Activated CD4-positive, alpha-beta T cell treated with anti-CD3 and anti-CD28 coated beads for 4 hours (primary cell): Measurements from ENCODE around the gene EP300.
"Not testable (repeated sequence)": the region's sequence is repeated elsewhere in the genome, so short reads cannot be mapped to it uniquely, and the experiment has no call there.

Source experiments
- DNase-seq, 2 donors: peaks; one replicate each; pipeline ENCODE4 v3.0.0-alpha.2; 2020

The EP300 gene

GRCh38 chr22:41092023-41092817 is at the start of gene EP300:
TSS of gene EP300 (plus strand) at chr22:41092592. CDS start at chr22:41093005, 413 bp downstream.
- peak; percentile 87 to 88 for DNase-seq

GRCh38 chr22:41043722-41044121 is 48.7 kb upstream of the EP300 start:
- DNase-seq, result no peak

- not testable (repeated sequence) for DNase-seq
Measured at GRCh38 chr22:41045575-41045974, 46.8 kb upstream of the EP300 start.

- DNase-seq, result no peak
Measured at GRCh38 chr22:41047801-41048211, 44.6 kb upstream of the EP300 start.

GRCh38 chr22:41048345-41048744 is 44.0 kb upstream of the EP300 start:
- not testable (repeated sequence) for DNase-seq

GRCh38 chr22:41048791-41049717 is 43.3 kb upstream of the EP300 start:
- DNase-seq, result no peak

GRCh38 chr22:41049795-41050194 is 42.6 kb upstream of the EP300 start:
- DNase-seq, result not testable (repeated sequence)

- no peak for DNase-seq
Measured at GRCh38 chr22:41050883-41051282, 41.5 kb upstream of the EP300 start.

- DNase-seq, result no peak
Measured at GRCh38 chr22:41052661-41053490, 39.5 kb upstream of the EP300 start.

GRCh38 chr22:41057076-41057475 is 35.3 kb upstream of the EP300 start:
- DNase-seq, result no peak

- no peak for DNase-seq
Measured at GRCh38 chr22:41062146-41062545, 30.2 kb upstream of the EP300 start.

GRCh38 chr22:41064326-41064725 is 28.1 kb upstream of the EP300 start:
- not testable (repeated sequence) for DNase-seq

GRCh38 chr22:41066341-41066740 is 26.1 kb upstream of the EP300 start:
- DNase-seq, result not testable (repeated sequence)

GRCh38 chr22:41067968-41068367 is 24.4 kb upstream of the EP300 start:
- DNase-seq, result not testable (repeated sequence)

GRCh38 chr22:41070665-41071331 is 21.6 kb upstream of the EP300 start:
- no peak for DNase-seq

GRCh38 chr22:41074061-41074460 is 18.3 kb upstream of the EP300 start:
- DNase-seq, result no peak

- no peak for DNase-seq
Measured at GRCh38 chr22:41074466-41074865, 17.9 kb upstream of the EP300 start.

GRCh38 chr22:41074941-41075710 is 17.3 kb upstream of the EP300 start:
- no peak for DNase-seq

- DNase-seq, result no peak
Measured at GRCh38 chr22:41075946-41076345, 16.4 kb upstream of the EP300 start.

- DNase-seq, result no peak
Measured at GRCh38 chr22:41076857-41077256, 15.5 kb upstream of the EP300 start.

- DNase-seq, result no peak
Measured at GRCh38 chr22:41078931-41079330, 13.5 kb upstream of the EP300 start.
